Calu3 (cell line): Measurements from ENCODE around the gene LRPPRC. TPM values are rescaled to one million over a fixed set of nuclear protein-coding genes. Genes with fewer than 3 reads are reported as not detected.

Experiments
- BruUV-seq: library from RNA; stranded (reverse); fragments of 400-500 nt; replicated peaks from 2 replicates; lab custom pipeline; 2021; lab: Mats Ljungman, UMichigan
- CTCF ChIA-PET: fragments of 300-600 bp; sonication (Branson Sonifier 250); formaldehyde crosslinking; loops from one replicate; lab custom pipeline; 2022; ENCODE audit warnings: antibody characterized with exemption; lab: Charles Lee
- DNase-seq: peaks from one replicate; pipeline ENCODE4 v3.0.0; 2022
- H3K27ac Mint-ChIP-seq: one replicate; pipeline ENCODE4 v1.8.0; 2022; ENCODE audit warnings: mixed read lengths; ENCODE audit not compliant: unreplicated experiment
- H3K27me3 Mint-ChIP-seq: one replicate; pipeline ENCODE4 v1.8.0; 2022; ENCODE audit warnings: mixed read lengths; ENCODE audit not compliant: unreplicated experiment
- H3K36me3 Mint-ChIP-seq: one replicate; pipeline ENCODE4 v1.8.0; 2022; ENCODE audit warnings: mild to moderate bottlenecking, moderate library complexity, mixed read lengths; ENCODE audit not compliant: insufficient read depth, unreplicated experiment
- H3K4me1 Mint-ChIP-seq: one replicate; pipeline ENCODE4 v1.8.0; 2022; ENCODE audit warnings: mild to moderate bottlenecking, low read depth, mixed read lengths; ENCODE audit not compliant: unreplicated experiment
- H3K4me3 Mint-ChIP-seq: one replicate; pipeline ENCODE4 v1.8.0; 2022; ENCODE audit warnings: mild to moderate bottlenecking, low read depth, moderate library complexity, mixed read lengths; ENCODE audit not compliant: unreplicated experiment
- H3K9me3 Mint-ChIP-seq: one replicate; pipeline ENCODE4 v1.8.0; 2022; ENCODE audit warnings: low read depth, mixed read lengths; ENCODE audit not compliant: unreplicated experiment
- CTCF ChIP-seq: fragments of 200-600 bp; IDR thresholded peaks from one replicate; pipeline ENCODE4 v1.8.0; 2022; ENCODE audit warnings: antibody characterized with exemption; ENCODE audit not compliant: unreplicated experiment
- intact Hi-C: fragments of 100-400 bp; cut with micrococcal nuclease; formaldehyde crosslinking; loops from one replicate; pipeline ENCODE4 v1.10.0; 2022; ENCODE audit not compliant: unreplicated experiment
- total RNA-seq: library from RNA; stranded (reverse); gene quantifications from 2 replicates; pipeline ENCODE4 v1.2.3, GENCODE V29; 2022

The LRPPRC gene
- total RNA-seq, 1 experiment from 2014 or later = 120 TPM

GRCh38 chr2:43854671-43855070 is 141.1 kb downstream of the LRPPRC start:
- no peak for DNase-seq
- H3K4me1 Mint-ChIP-seq = no peaks in the 10 kb centered on the region
- no TSS peak for BruUV-seq
- H3K27ac Mint-ChIP-seq = no peak overlapping the region
- H3K4me3 Mint-ChIP-seq = no peak overlapping the region
- intact Hi-C loops = no loop called here
- CTCF ChIA-PET = interaction anchor here (0.6 kb wide), 1 partner anchor 134 kb away, joined by 7 read pairs; no protein-coding TSS in a partner anchor
- H3K27me3 Mint-ChIP-seq = peaks cover 73% of the 10 kb centered on the region
- H3K9me3 Mint-ChIP-seq = no peaks in the 10 kb centered on the region
- no peaks in the 10 kb centered on the region for H3K36me3 Mint-ChIP-seq
- TF ChIP-seq CTCF = no peak

- CTCF ChIA-PET = no interaction called here
- H3K27me3 Mint-ChIP-seq = peaks cover 60% of the 10 kb centered on the region
- H3K4me3 Mint-ChIP-seq = no peak overlapping the region
- no peak for TF ChIP-seq CTCF
- intact Hi-C loops = no loop called here
- H3K9me3 Mint-ChIP-seq = no peaks in the 10 kb centered on the region
- H3K36me3 Mint-ChIP-seq = no peaks in the 10 kb centered on the region
- DNase-seq = no peak
- no peaks in the 10 kb centered on the region for H3K4me1 Mint-ChIP-seq
- BruUV-seq = no TSS peak
- H3K27ac Mint-ChIP-seq = no peak overlapping the region
Observed at GRCh38 chr2:43853141-43854081, 142.4 kb downstream of the LRPPRC start.

- intact Hi-C loops = no loop called here
- H3K27me3 Mint-ChIP-seq = peaks cover 49% of the 10 kb centered on the region
- H3K4me1 Mint-ChIP-seq = no peaks in the 10 kb centered on the region
- H3K36me3 Mint-ChIP-seq = no peaks in the 10 kb centered on the region
- BruUV-seq = no TSS peak
- no peak for DNase-seq
- H3K27ac Mint-ChIP-seq = no peak overlapping the region
- CTCF ChIA-PET = no interaction called here
- TF ChIP-seq CTCF = no peak
- no peak overlapping the region for H3K4me3 Mint-ChIP-seq
- H3K9me3 Mint-ChIP-seq = no peaks in the 10 kb centered on the region
Observed at GRCh38 chr2:43852196-43852730, 143.5 kb downstream of the LRPPRC start.

- Mint-ChIP-seq H3K4me1 (no peaks in the 10 kb centered on the region), H3K9me3 (no peaks in the 10 kb centered on the region), H3K36me3 (no peaks in the 10 kb centered on the region), H3K27me3 (peaks cover 39% of the 10 kb centered on the region), H3K27ac (no peak overlapping the region), H3K4me3 (no peak overlapping the region)
- TF ChIP-seq CTCF = no peak
- CTCF ChIA-PET = no interaction called here
- BruUV-seq = no TSS peak
- DNase-seq = no peak
- intact Hi-C loops = no loop called here
Observed at GRCh38 chr2:43851011-43851980, 144.5 kb downstream of the LRPPRC start.
